Measurements from ENCODE around the gene CAMK1D.
"Not testable (repeated sequence)": the region's sequence is repeated elsewhere in the genome, so short reads cannot be mapped to it uniquely, and the experiment has no call there.

Gene CAMK1D

GRCh38 chr10:12466704-12467305, 117.5 kb downstream of the CAMK1D start:
- DNase-seq (ENCODE audit: low spot score), result no peak

DNA sequence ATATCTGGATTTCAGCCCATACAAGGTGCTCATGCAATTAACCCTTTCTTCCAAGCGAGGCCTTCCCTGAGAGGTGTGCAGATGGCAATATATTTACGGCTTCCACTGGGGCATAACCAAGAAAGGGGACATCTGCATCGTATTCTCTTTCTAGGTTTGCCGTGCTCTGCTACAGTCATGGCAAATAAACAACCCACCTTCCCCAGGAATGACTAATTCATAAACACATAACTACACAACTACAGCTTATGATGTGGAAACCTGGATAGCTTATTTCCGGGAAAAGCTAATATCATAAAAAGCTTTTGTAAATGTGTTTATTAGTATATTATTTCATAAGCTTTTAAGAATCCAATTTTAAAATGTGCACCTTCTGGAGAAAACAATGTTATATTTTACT, 120.0 kb downstream of the CAMK1D start:
- DNase-seq (ENCODE audit: low spot score), result no peak

GRCh38 chr10:12470719-12471118, 121.4 kb downstream of the CAMK1D start:
- DNase-seq (ENCODE audit: low spot score), result no peak

DNA sequence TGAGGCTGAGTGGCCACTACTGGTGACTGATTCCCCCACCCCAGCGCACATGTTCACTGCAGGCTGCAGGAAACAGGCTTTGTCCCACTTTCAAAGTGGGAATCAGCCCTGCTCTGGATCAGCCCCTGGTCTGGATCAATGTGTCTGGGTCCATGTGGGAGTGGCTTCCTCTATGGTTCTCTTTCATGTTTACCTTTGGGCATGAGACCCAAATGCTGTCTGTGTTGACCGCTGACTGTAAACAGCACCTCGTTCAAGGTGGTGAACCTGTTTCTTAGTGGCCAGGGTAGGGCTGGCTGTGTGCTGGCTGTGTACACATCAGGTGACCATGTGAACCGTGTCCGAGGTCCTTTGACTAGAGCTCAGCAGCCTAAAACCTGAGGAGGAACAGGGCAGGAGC, 121.8 kb downstream of the CAMK1D start:
- DNase-seq (ENCODE audit: low spot score), result no peak

GRCh38 chr10:12473491-12473890, 124.1 kb downstream of the CAMK1D start:
- DNase-seq (ENCODE audit: low spot score), result no peak

DNA sequence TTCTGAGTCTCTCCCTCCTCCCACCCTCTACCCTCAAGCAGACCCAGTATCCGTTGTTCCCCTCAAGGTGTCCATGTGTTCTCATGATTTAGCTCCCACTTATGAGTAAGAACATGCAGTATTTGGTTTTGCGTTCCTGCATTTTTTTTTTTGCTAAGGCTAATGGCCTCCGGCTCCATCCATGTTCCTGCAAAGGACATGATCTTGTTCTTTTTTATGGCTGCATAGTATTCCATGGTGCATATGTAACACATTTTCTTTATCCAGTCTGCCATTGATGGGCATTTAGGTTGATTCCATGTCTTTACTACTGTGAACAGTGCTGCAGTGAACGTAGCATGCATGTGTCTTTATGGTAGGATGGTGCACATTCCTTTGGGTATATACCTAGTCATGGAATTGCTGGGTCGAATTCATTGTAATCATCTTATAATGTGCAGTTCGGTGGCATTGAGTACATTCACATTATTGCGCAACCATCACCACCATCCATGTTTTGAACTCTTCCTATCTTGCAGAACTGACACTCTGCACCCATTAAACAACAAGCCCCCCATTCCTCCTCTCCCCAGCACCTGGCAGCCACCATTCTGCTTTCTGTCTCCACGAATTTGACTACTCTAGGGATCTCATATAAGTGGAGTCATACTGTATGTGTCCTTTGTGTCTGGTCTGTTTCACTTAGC, 125.5 kb downstream of the CAMK1D start:
- no peak for DNase-seq (ENCODE audit: low spot score)

- DNase-seq (ENCODE audit: low spot score), result no peak
These were observed 127.3 kb downstream of the CAMK1D start for GRCh38 chr10:12476656-12477055.

DNA sequence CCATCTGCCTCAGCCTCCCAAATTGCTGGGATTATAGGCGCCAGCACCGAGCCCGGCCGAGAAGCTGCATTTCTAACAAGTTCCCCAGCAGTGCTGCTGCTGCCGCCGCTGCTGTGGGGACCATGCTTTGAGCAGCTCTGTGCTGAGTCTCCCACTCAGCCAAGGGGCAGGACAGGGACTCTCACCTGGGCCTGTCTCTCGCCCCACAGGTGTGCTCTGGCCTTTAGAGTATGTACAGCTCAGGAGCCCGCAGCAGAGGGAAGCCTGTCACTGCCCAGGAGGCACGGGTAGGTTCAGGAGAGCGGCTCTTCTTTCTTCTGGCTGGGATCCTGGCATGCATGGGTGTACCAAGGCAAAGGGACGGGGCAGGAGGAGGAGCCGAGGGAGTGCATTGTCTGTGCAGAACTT, 130.1 kb downstream of the CAMK1D start:
- DNase-seq (ENCODE audit: low spot score), result no peak

GRCh38 chr10:12479924-12480323, 130.6 kb downstream of the CAMK1D start:
- DNase-seq (ENCODE audit: low spot score), result no peak

DNA sequence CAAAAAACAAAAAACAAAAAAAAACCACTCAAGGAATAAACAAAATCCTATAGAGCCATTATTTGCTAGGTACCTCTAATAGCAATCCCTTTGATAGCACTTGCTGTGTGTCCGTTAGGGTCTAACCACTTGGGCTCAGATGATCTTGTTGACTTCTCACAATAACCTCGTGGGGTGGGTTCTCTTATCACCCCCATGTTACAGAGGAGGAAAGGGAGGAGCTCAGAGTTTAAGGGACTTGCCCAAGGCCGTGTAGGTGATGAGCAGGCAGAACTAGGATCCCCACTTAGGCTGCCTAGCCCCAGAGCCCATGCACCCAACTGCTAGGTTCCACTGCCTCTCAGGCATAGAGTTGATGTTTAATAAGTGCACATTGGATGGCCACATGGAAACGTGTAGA, 131.1 kb downstream of the CAMK1D start:
- no peak for DNase-seq (ENCODE audit: low spot score)

- DNase-seq (ENCODE audit: low spot score), result no peak
These were observed 132.6 kb downstream of the CAMK1D start for GRCh38 chr10:12481924-12482323.

GRCh38 chr10:12482587-12482986, 133.2 kb downstream of the CAMK1D start:
- no peak for DNase-seq (ENCODE audit: low spot score)

DNA sequence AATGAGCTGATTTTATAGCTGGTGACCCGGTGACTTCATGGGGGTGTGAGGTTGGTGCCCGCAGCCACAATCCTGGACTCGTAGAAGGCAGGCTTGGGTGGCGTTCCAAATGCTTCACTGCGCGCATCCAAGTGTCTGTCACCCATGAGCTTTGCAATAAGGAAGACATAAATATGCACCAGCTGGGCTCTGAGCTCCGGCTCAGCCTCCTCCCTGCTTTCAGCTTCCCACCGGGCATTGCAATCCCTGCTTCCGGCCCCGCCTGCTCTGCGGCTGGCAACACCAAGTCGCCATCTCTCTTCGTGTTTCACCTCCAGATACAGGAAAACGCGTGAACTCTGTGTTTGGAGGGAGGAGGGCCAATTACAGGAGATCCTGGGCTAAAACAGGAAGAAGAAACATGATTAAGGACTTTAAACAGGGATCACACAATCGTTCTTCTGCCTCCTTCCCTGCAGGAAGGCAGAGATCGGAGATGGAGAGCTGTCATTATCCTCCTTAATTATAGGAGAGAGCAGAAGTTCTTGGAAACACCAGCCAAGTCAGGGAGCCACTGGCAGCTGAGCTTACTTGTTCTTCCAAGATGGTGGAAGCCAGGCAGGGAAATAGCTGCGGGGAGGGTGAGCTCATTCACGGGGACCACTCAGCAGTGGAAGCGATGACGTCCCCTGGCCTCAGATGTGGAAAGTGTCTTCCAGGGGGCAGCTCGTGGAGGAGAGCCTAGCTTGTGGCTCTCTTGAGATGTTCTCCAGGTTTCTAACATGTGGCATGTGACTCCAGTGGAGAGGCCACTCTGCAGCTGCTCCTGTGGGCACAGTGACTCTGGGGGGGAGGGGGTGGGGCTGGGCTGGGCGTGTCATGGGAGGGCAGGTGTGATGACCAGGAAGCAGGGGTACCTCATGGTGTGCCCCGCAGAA, 134.9 kb downstream of the CAMK1D start:
- DNase-seq (ENCODE audit: low spot score), result no peak

DNA sequence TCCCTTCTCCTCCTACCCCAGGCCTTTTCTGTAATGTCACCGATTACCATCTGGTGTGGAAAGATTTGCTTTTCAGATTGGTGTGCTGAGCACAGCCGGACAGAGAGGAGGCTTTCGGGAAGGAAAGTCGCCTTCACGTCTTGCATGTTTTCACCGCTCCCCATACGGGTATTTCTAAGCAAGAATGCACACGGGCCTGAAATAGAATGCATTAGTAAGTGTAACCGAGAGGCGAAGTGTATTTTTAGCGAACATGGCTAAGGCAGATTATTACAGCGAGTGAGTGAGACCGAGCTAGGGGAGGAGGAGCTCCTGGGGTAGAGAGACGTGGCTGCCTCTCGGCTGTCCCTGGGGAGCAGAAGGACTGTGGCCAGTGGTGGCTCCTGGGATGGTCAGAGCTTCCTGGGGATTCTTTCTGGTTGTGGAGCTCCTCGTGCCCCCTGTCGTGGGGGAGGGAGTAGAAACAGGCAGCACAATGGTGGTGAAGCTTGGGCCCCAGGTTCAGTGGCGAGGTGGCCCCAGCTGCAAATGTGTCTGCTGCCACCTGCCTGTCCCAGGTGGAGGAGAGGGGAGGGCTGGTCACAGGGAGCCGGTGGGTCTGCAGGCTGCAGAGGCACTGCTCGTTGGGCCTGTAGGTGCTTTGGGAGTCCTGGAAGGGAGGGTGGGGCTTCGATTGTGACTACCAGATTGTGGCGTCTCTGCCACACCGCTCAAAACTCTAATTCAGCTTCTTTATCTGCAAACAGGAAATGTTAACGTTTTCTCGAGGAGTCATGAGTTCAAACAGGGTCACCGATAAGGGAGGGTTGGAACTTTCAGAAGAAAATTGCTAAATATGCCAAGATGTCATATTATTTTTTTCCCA, 135.8 kb downstream of the CAMK1D start:
- no peak for DNase-seq (ENCODE audit: low spot score)

DNA sequence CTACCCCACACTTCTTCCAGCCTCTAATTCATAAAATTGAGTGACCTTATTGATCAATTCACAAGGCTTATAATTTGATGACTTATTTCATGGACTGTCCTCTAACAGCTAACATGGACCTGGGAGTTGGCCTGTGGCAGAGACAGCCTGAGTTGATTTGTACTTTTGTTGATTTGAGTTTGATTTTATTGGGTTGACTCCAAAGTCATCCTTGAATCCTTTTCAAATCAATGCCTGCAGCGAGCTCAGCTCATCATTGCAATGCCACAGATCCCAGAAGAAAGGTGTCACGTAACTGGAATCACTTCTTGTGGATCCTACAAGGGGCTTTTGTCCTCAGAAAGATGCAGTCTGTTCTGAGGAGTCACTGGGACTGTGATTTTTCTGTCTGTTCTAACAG, 138.0 kb downstream of the CAMK1D start:
- no peak for DNase-seq (ENCODE audit: low spot score)

GRCh38 chr10:12488626-12489025, 139.3 kb downstream of the CAMK1D start:
- no peak for DNase-seq (ENCODE audit: low spot score)

GRCh38 chr10:12489357-12489756, 140.0 kb downstream of the CAMK1D start:
- DNase-seq (ENCODE audit: low spot score), result no peak

DNA sequence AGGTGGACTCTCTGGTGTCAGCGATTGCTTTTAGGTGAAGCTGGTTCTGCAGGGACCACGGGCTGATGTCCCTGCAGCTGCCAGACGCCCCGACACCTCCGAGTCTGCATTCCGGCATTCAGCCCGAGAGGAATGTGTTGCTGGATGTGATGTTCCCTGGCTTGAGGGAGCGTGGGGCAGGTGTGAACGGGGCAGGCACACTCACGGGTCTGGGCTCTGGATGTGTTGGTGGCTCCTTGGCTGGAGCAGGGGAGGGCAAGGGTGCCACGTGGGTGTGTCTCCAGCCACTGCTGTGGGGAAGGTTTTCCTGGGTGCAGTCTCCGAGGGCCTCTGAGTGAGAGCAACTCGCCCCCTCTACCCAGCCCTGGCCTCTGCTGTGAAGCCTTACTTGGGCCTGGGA, 140.5 kb downstream of the CAMK1D start:
- DNase-seq (ENCODE audit: low spot score), result no peak

DNA sequence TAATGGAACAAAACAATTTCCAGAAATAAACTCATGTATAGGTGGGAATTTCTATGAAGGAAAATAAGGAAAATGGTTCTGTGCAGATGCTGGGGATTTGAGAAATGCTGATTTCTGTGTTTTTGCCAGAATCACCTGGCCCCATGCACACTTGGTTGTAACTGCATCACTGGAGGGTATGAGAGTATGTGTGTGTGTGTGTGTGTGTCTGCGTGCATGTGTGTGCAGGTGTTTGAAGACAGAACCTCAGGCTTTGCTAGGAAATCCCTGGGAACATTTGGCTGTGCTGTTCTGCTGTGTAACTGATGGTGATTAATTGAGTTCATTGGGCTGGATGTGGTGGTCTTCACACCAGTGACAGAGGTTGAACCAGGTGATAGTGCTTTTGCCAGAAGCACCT, 141.6 kb downstream of the CAMK1D start:
- no peak for DNase-seq (ENCODE audit: low spot score)

DNA sequence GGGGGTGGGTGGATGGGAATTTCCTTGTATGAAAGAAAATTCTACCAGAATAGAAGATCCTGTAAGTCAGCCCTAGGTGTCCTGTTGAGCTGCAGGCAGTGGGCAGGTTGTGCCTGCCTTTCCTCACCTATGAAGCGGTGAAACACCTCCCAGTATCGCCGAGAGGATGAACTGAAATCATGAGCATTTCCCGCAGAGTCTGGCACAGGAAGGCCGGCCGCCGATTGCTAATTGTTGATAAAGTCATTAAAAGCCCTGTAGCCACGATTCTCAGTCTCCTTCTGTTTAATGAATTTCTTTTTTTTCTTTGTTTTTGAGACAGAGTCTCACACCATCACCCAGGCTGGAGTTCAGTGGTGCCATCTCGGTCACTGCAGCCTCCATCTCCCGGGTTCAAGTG, 142.1 kb downstream of the CAMK1D start:
- no peak for DNase-seq (ENCODE audit: low spot score)

- no peak for DNase-seq (ENCODE audit: low spot score)
These were observed 142.7 kb downstream of the CAMK1D start for GRCh38 chr10:12492016-12492415.

DNA sequence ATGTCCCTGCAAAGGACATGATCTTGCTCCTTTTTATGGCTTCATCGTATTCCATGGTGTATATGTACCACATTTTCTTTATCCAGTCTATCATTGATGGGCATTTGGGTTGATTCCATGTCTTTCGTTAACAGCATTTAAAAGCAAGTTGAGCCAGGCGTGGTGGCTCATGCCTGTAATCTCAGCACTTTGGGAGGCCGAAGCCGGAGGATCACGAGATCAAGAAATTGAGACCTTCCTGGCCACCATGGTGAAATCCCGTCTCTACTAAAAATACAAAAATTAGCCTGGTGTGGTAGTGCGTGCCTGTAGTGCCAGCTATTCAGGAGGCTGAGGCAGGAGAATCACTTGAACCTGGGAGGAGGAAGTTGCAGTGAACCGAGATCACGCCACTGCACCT, 147.7 kb downstream of the CAMK1D start:
- not testable (repeated sequence) for DNase-seq (ENCODE audit: low spot score)
